Measurements from ENCODE around the gene AOPEP. TPM values are rescaled to one million over a fixed set of nuclear protein-coding genes. Genes with fewer than 3 reads are reported as not detected.

Gene AOPEP
- polyA plus RNA-seq, 1 of the 3 experiments (the other 2 are of a cell fraction), result 54.6 TPM

GRCh38 chr9:94864196-94864595 is 137.7 kb downstream of the AOPEP start:
- no peaks in the 10 kb centered on the region for H3K36me3 ChIP-seq (replicated peaks in 1 of 2; ENCODE audit: control insufficient read depth in 1 of 2, insufficient read depth in 2 of 2, low read length in 1 of 2)
- H4K20me1 ChIP-seq (ENCODE audit: insufficient read depth), result no peaks in the 10 kb centered on the region
- no peaks in the 10 kb centered on the region for H3K9me3 ChIP-seq
- peaks cover 13% of the 10 kb centered on the region for H3K79me2 ChIP-seq (ENCODE audit: insufficient read depth)
- CTCF ChIA-PET, result interaction anchor here (0.7 to 1.8 kb wide), 7 partner anchors 12 to 264 kb away, joined by 3 to 7 read pairs (median 4); no protein-coding TSS in a partner anchor
- peak overlapping the region; percentile 97 to 100 for H3K27ac ChIP-seq (ENCODE audit: low read depth in 2 of 2, low read length in 1 of 2)
- H3K4me1 ChIP-seq (ENCODE audit: control insufficient read depth in 1 of 2, insufficient read depth in 2 of 2, low read depth in 1 of 2, low read length in 1 of 2), result peaks cover 43 to 68% of the 10 kb centered on the region in 2 experiments
- no peak for DNase-seq
- H3K9ac ChIP-seq, result peak overlapping the region; percentile 64; the same call in 1 of the 2 replicates
- POLR2A ChIA-PET, result no interaction called here
- no peak overlapping the region for H2AFZ ChIP-seq (ENCODE audit: low read depth)
- peak overlapping the region; percentile 73; the same call in 1 of the 2 replicates for H3K4me2 ChIP-seq
- H3K9me2 ChIP-seq, result no peaks in the 10 kb centered on the region
- no peaks in the 10 kb centered on the region for H3K27me3 ChIP-seq (ENCODE audit: insufficient read depth)
- WGBS (ENCODE audit: low lambda C conversion rate), result 38% methylated on average over 3 of the region's 3 CpGs
- TF ChIP-seq SIN3A (IDR thresholded peaks at IDR 0.05; ENCODE audit: borderline replicate concordance, low read depth, low read length), result no peak
- TF ChIP-seq, protein P1, sequence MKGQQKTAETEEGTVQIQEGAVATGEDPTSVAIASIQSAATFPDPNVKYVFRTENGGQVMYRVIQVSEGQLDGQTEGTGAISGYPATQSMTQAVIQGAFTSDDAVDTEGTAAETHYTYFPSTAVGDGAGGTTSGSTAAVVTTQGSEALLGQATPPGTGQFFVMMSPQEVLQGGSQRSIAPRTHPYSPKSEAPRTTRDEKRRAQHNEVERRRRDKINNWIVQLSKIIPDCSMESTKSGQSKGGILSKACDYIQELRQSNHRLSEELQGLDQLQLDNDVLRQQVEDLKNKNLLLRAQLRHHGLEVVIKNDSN (IDR thresholded peaks at IDR 0.05; ENCODE audit: borderline replicate concordance, low read depth), result 0 out of 2 replicates have a peak, but pooled peaks have one; percentile 11
- H3F3A ChIP-seq (replicated peaks; ENCODE audit: insufficient read depth), result peaks cover 34% of the 10 kb centered on the region
- H3K4me3 ChIP-seq (ENCODE audit: low read depth in 2 of 2, low read length in 1 of 2), result no peak overlapping the region

DNA sequence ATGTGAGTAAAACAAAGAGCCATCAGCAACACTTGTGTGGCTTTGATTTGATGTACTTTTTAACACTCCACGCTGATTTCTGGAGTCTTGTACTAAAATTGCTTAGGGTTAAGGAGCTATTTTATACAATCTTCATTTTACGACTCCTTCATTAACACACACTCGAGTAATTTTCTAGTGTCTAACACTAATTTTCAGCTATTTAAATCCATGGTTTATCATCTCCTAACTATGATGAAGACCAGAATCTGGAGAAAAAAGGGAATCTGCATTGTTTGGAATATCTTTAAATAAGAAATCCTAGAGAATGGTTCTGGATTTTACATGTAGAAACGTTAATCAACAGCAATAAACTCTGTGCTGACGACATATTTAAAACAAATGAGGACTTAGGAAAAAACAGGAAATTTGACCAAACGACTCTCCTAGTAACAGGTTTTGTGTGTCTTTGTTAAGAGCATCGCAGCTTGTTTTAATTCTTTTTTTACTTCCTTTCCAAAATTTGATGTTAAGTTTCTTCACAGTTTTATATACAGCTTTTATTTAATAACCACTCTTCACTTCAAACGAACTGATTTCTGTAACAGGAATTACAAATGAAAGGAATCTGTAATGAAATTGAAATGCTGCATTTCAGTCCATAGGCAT is 138.5 kb downstream of the AOPEP start:
- no peak for DNase-seq
- TF ChIP-seq SMC3 (IDR thresholded peaks at IDR 0.05; ENCODE audit: low read depth, low read length) (no peak), GATA2 (CRISPR knock-in tag; IDR thresholded peaks at IDR 0.05) (no peak), FOXJ3 (CRISPR knock-in tag; IDR thresholded peaks at IDR 0.05) (no peak), GABPA (IDR thresholded peaks at IDR 0.05; ENCODE audit: low read depth) (no peak), TCF12 (IDR thresholded peaks at IDR 0.05) (no peak), YY1 (IDR thresholded peaks at IDR 0.05; ENCODE audit: low read depth) (no peak), REST (IDR thresholded peaks at IDR 0.05; ENCODE audit: low read depth, low read length) (no peak), EZH2phosphoT487 (IDR thresholded peaks at IDR 0.05; ENCODE audit: borderline replicate concordance, low read depth) (no peak), MEF2A (IDR thresholded peaks at IDR 0.05; ENCODE audit: borderline replicate concordance, low read depth) (no peak), TAF1 (IDR thresholded peaks at IDR 0.05; ENCODE audit: borderline replicate concordance, low read depth, low read length) (no peak)
- Histone ChIP-seq H3K36me3 (replicated peaks in 1 of 2; ENCODE audit: control insufficient read depth in 1 of 2, insufficient read depth in 2 of 2, low read length in 1 of 2) (no peaks in the 10 kb centered on the region), H3K9me3 (no peaks in the 10 kb centered on the region), H4K20me1 (ENCODE audit: insufficient read depth) (no peaks in the 10 kb centered on the region), H3K27me3 (ENCODE audit: insufficient read depth) (no peaks in the 10 kb centered on the region), H3K4me2 (peak overlapping the region; percentile 73), H3K79me2 (ENCODE audit: insufficient read depth) (peaks cover 13% of the 10 kb centered on the region), H3K9me2 (no peaks in the 10 kb centered on the region), H3K4me3 (ENCODE audit: low read depth in 2 of 2, low read length in 1 of 2) (peak overlapping the region in 1 of 2 experiments; percentile 3; a peak in 1 of 4 replicates), H3F3A (replicated peaks; ENCODE audit: insufficient read depth) (peaks cover 41% of the 10 kb centered on the region), H3K4me1 (ENCODE audit: control insufficient read depth in 1 of 2, insufficient read depth in 2 of 2, low read depth in 1 of 2, low read length in 1 of 2) (peaks cover 50 to 73% of the 10 kb centered on the region in 2 experiments), H3K27ac (ENCODE audit: low read depth in 2 of 2, low read length in 1 of 2) (peak overlapping the region; percentile 97 to 100), H3K9ac (peak overlapping the region; percentile 64), H2AFZ (ENCODE audit: low read depth) (peak overlapping the region; percentile 54)
- 34% methylated on average over 8 of the region's 8 CpGs for WGBS (ENCODE audit: low lambda C conversion rate)
- ChIA-PET CTCF (interaction anchor here (0.8 to 1.8 kb wide), 7 partner anchors 13 to 262 kb away, joined by 3 to 7 read pairs (median 4); no protein-coding TSS in a partner anchor), POLR2A (no interaction called here)
